T-helper 22 cell (primary cell): ENCODE data around the gene HIVEP3.

ENCODE experiments used
- DNase-seq: peaks from one replicate; pipeline ENCODE4 v3.0.0-alpha.2; 2020; ENCODE audit warnings: low read depth

The HIVEP3 gene

GRCh38 chr1:41758500-41758899 is 160.2 kb downstream of the HIVEP3 start:
- DNase-seq: no peak

- no peak for DNase-seq
Measured at GRCh38 chr1:41754540-41754939, 164.2 kb downstream of the HIVEP3 start.

- DNase-seq: no peak
Measured at GRCh38 chr1:41752514-41753170, 166.1 kb downstream of the HIVEP3 start.

- DNase-seq: no peak
Measured at GRCh38 chr1:41751804-41752513, 166.8 kb downstream of the HIVEP3 start.

GRCh38 chr1:41749991-41750745 is 168.6 kb downstream of the HIVEP3 start:
- no peak for DNase-seq

- no peak for DNase-seq
Measured at GRCh38 chr1:41745022-41745421, 173.7 kb downstream of the HIVEP3 start.

GRCh38 chr1:41743366-41743765 is 175.4 kb downstream of the HIVEP3 start:
- DNase-seq: no peak

- no peak for DNase-seq
Measured at GRCh38 chr1:41742219-41742618, 176.5 kb downstream of the HIVEP3 start.

GRCh38 chr1:41741244-41741643 is 177.5 kb downstream of the HIVEP3 start:
- no peak for DNase-seq

- DNase-seq: no peak
Measured at GRCh38 chr1:41740630-41741239, 178.0 kb downstream of the HIVEP3 start.

GRCh38 chr1:41740058-41740457 is 178.7 kb downstream of the HIVEP3 start:
- no peak for DNase-seq

- DNase-seq: peak; percentile 38
Measured at GRCh38 chr1:41739061-41739955, 179.4 kb downstream of the HIVEP3 start.

GRCh38 chr1:41738475-41738874 is 180.2 kb downstream of the HIVEP3 start:
- DNase-seq: no peak

- no peak for DNase-seq
Measured at GRCh38 chr1:41738006-41738405, 180.7 kb downstream of the HIVEP3 start.

GRCh38 chr1:41735631-41736260 is 183.0 kb downstream of the HIVEP3 start:
- DNase-seq: no peak

- no peak for DNase-seq
Measured at GRCh38 chr1:41735139-41735538, 183.6 kb downstream of the HIVEP3 start.

GRCh38 chr1:41734201-41734970 is 184.3 kb downstream of the HIVEP3 start:
- DNase-seq: no peak

GRCh38 chr1:41733725-41734124 is 185.0 kb downstream of the HIVEP3 start:
- no peak for DNase-seq

- DNase-seq: no peak
Measured at GRCh38 chr1:41733021-41733420, 185.7 kb downstream of the HIVEP3 start.

- DNase-seq: no peak
Measured at GRCh38 chr1:41731516-41732030, 187.1 kb downstream of the HIVEP3 start.
